Lower leg skin (tissue), 4 donors: Measurements from ENCODE around the gene UTP15. TPM values are rescaled to one million over a fixed set of nuclear protein-coding genes. Genes with fewer than 3 reads are reported as not detected.
A peak's percentile ranks its signal among the peaks of the same experiment; 100 is the strongest.

Experiments used
- DNase-seq, 2 donors: peaks; one replicate each; pipeline ENCODE4 v3.0.0-alpha.2; 2019; ENCODE audit warnings: low spot score in 2 of 2
- H3K4me3 ChIP-seq: fragments of 200-600 bp; sonication (generic); 2 replicates; pipeline ENCODE4 v1.5.1; 2017; ENCODE audit warnings: mild to moderate bottlenecking, low read depth; ENCODE audit not compliant: poor library complexity, severe bottlenecking
- CTCF ChIP-seq, 3 donors: fragments of 450-650 bp; IDR thresholded peaks; one replicate each; pipeline ENCODE4 v1.5.1; 2016; ENCODE audit warnings: antibody characterized with exemption in 3 of 3, mild to moderate bottlenecking in 3 of 3, moderate library complexity in 2 of 3
- POLR2A ChIP-seq, 2 donors: fragments of 450-650 bp; IDR thresholded peaks; one replicate each; pipeline ENCODE4 v1.6.1; 2016 to 2017; ENCODE audit warnings: antibody characterized with exemption in 2 of 2, mild to moderate bottlenecking in 1 of 2, moderate library complexity in 1 of 2
- WGBS, 2 donors: methylation state at CpG; one replicate each; pipeline ENCODE4 v1.1.5; 2018; 5-methylcytosine and 5-hydroxymethylcytosine counted together
- intact Hi-C: fragments of 100-400 bp; cut with DNase I; formaldehyde crosslinking; loops from one replicate; pipeline ENCODE4 v1.15.0; 2023; ENCODE audit warnings: low total_unique reads
- total RNA-seq, 4 donors: library from RNA; depleted of rRNA; stranded (reverse); fragments of >200 nt; gene quantifications; one replicate each; pipeline ENCODE4 v1.1.0, GENCODE V29; 2016

The UTP15 gene
- total RNA-seq, 4 donors from 2014 or later: 13.0 to 37.1 (median 15.4) TPM

DNA sequence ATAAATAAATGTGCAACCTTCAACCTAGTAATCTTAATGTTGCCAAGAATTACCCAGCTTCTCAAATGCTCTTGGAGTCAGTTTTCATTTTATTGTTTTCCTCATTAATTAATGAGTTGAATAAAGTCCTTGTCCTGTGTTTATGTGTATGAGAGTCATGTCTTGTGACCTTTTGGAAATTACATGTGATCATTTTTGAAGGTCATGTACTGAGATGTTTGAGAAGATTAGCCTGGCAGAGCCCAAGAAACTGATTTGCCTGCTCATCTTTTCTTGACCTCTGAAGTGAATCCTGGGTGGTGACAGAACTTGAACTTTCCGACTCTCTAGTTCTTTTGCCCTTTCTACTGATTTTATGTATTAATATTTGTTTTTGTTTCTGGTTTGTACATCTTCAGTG is 15.5 kb upstream of the UTP15 start:
- intact Hi-C loops: no loop called here
- 80 to 100% methylated on average over 1 of the region's 1 CpG for WGBS, 2 donors

DNA sequence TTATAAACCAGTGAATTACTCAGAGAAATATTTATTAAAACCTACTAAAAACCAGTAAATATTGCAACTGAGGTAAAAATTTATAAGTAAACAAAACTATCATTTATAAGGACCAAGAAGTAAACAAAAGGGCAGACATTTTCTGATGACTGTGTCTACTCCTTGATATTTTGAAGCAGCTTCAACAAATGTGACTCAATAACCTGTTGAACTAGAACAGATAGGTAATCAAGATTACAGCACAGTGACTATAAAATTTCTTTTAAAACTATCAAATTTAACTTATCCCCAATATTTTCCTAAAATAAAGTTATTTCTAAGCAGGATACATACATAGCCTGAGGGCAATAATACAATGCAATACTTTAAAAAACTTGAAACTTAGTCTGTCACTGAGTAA is 12.9 kb upstream of the UTP15 start:
- no peak for DNase-seq
- intact Hi-C loops: no loop called here
- TF ChIP-seq POLR2A (IDR thresholded peaks at IDR 0.05) (no peak), CTCF (IDR thresholded peaks at IDR 0.05) (no peak)
- no peak overlapping the region for H3K4me3 ChIP-seq

More for the DNA sequence above, 15.5 kb upstream of the UTP15 start:
- DNase-seq: no peak
- TF ChIP-seq POLR2A (IDR thresholded peaks at IDR 0.05) (no peak), CTCF (IDR thresholded peaks at IDR 0.05) (no peak)
- H3K4me3 ChIP-seq: no peak overlapping the region

- H3K4me3 ChIP-seq: no peak overlapping the region
- intact Hi-C loops: no loop called here
- TF ChIP-seq CTCF (IDR thresholded peaks at IDR 0.05): no peak
- TF ChIP-seq POLR2A (IDR thresholded peaks at IDR 0.05): no peak
- DNase-seq: no peak
- whole genome bisulfite sequencing, 2 donors: 89% methylated on average over 1 of the region's 1 CpG
These were observed 6.6 kb upstream of the UTP15 start for GRCh38 chr5:73558950-73559349.

DNA sequence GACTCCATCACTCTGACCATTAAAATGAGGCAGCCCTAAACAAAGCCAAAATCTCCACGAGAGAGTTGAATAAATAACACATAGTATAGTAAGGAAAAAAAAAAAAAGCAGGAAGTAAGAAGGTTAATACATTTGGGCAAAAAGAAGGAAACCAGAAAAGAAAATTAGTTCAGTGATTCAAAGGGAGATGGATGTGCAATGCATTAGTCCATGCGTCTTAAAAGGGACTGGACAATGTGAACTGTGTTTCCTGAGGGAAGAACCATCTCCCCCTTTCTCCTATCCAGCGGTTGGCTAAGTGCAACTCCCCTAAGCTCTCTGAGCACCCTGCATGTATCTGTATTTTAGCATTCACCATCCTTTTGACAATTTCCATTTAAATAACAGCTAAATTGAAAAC is 1.5 kb upstream of the UTP15 start:
- intact Hi-C loops: no loop called here
- H3K4me3 ChIP-seq: no peak overlapping the region
- 19 to 38% methylated on average over 3 of the region's 3 CpGs for WGBS, 2 donors
- TF ChIP-seq CTCF (IDR thresholded peaks at IDR 0.05): no peak
- no peak for TF ChIP-seq POLR2A (IDR thresholded peaks at IDR 0.05)
- no peak for DNase-seq

DNA sequence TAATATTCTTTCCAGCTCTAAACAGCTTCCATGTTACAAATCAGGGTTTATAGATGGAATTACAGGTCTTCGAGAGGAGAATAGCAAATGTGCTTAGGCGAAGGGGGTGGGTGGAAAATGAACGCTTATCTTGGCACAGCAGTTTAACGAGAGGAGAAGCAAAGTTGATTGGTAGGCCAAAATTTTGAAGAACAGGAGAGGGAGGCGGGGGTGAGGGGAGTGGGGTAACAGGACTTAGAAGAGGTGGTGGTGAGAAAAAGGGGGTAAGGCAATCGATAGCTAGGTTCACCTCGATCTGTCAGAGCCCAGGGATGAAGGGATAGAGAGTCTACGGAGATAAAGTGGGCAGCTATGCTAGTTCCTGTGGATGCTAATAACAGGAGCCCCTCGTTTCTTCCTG is 868 bp upstream of the UTP15 start:
- DNase-seq: no peak
- peak overlapping the region; percentile 68 for H3K4me3 ChIP-seq
- intact Hi-C loops: no loop called here
- 0 to 1% methylated on average over 9 of the region's 9 CpGs for WGBS, 2 donors
- no peak for TF ChIP-seq POLR2A (IDR thresholded peaks at IDR 0.05)
- TF ChIP-seq CTCF (IDR thresholded peaks at IDR 0.05): no peak

DNA sequence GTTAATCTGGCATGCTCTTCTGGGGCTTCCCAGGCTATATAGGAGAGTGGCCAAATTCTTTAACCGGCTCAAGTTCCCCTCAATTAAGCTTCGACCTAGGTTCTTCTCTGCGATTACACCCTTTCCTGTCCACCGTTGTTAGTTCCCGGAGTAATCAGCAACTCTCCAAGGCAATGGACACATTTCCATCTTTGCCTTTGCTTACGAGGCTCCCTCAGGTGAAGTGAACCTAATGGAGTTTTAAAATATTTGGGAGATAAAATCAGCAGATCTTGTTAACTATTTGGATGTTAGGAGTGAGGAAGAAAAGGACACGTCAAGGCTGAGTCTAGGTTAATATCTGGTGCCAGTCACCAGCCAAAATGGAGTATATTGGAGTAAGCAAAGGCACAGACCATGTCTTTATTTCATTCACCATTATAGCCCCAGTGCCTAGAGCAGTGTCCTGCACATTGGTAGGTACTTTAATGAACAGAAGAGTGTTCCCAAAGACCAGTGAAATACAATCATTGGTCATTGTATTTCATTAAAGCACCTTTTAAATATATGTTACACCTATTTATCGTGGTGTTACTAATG is 515 bp downstream of the UTP15 start:
- TF ChIP-seq CTCF (IDR thresholded peaks at IDR 0.05): no peak
- no peak for TF ChIP-seq POLR2A (IDR thresholded peaks at IDR 0.05)
- peak overlapping the region; percentile 68 for H3K4me3 ChIP-seq
- no peak for DNase-seq
- 6 to 8% methylated on average over 8 of the region's 8 CpGs for WGBS, 2 donors
- intact Hi-C loops: no loop called here
